Islet of Langerhans (tissue), 1 donor: Measurements from ENCODE around the gene KNDC1.
"Not testable (repeated sequence)": the region's sequence is repeated elsewhere in the genome, so short reads cannot be mapped to it uniquely, and the experiment has no call there.

ENCODE experiments used
- FAIRE-seq: peaks from one replicate; lab custom pipeline; 2011; peaks lifted over from hg19 to GRCh38; lab: Jason Lieb, UNC

The KNDC1 gene

GRCh38 chr10:133141958-133142340 lies 18.1 kb upstream of the KNDC1 start:
- FAIRE-seq = no peak

- no peak for FAIRE-seq
These were observed 17.4 kb upstream of the KNDC1 start for GRCh38 chr10:133142523-133143199.

- FAIRE-seq = no peak
These were observed 16.9 kb upstream of the KNDC1 start for GRCh38 chr10:133143200-133143533.

- no peak for FAIRE-seq
These were observed 16.5 kb upstream of the KNDC1 start for GRCh38 chr10:133143546-133143945.

GRCh38 chr10:133144771-133145170 lies 15.2 kb upstream of the KNDC1 start:
- FAIRE-seq = no peak

GRCh38 chr10:133150226-133150625 lies 9.8 kb upstream of the KNDC1 start:
- FAIRE-seq = no peak

GRCh38 chr10:133150656-133151055 lies 9.4 kb upstream of the KNDC1 start:
- no peak for FAIRE-seq

- FAIRE-seq = not testable (repeated sequence)
These were observed 8.9 kb upstream of the KNDC1 start for GRCh38 chr10:133151071-133151470.

GRCh38 chr10:133151543-133151972 lies 8.5 kb upstream of the KNDC1 start:
- no peak for FAIRE-seq

- no peak for FAIRE-seq
These were observed 5.6 kb upstream of the KNDC1 start for GRCh38 chr10:133154411-133154810.

GRCh38 chr10:133154996-133155778 lies 4.8 kb upstream of the KNDC1 start:
- no peak for FAIRE-seq

- FAIRE-seq = no peak
These were observed 3.1 kb upstream of the KNDC1 start for GRCh38 chr10:133156674-133157579.

- no peak for FAIRE-seq
These were observed 2.2 kb upstream of the KNDC1 start for GRCh38 chr10:133157662-133158436.

GRCh38 chr10:133158437-133158755 lies 1.6 kb upstream of the KNDC1 start:
- no peak for FAIRE-seq

- FAIRE-seq = no peak
These were observed 1.0 kb upstream of the KNDC1 start for GRCh38 chr10:133158756-133159610.

- FAIRE-seq = no peak
These were observed 439 bp upstream of the KNDC1 start for GRCh38 chr10:133159611-133159949.

GRCh38 chr10:133160826-133161471 lies 930 bp downstream of the KNDC1 start:
- no peak for FAIRE-seq

- FAIRE-seq = no peak
These were observed 1.6 kb downstream of the KNDC1 start for GRCh38 chr10:133161486-133162109.

GRCh38 chr10:133162178-133162909 lies 2.3 kb downstream of the KNDC1 start:
- FAIRE-seq = no peak
